HepG2 (cell line): Measurements from ENCODE around the gene ETFA. TPM values are rescaled to one million over a fixed set of nuclear protein-coding genes. Genes with fewer than 3 reads are reported as not detected.

Experiments
- CHD2 ChIP-seq: IDR thresholded peaks from 2 replicates; pipeline ENCODE4 v1.6.1; 2011; ENCODE audit warnings: low read depth, low read length, improper control_type of control experiment
- DNMT3B ChIP-seq: conservative IDR thresholded peaks from 2 replicates; pipeline ENCODE4 v1.6.1; 2016; ENCODE audit warnings: missing biosample characterization, control low read depth
- ELF3 ChIP-seq: IDR thresholded peaks from 2 replicates; pipeline ENCODE4 v1.6.1; 2016; ENCODE audit warnings: missing genetic modification reagents, missing compliant biosample characterization
- GATA4 ChIP-seq: sonication (generic); IDR thresholded peaks from 2 replicates; pipeline ENCODE4 v1.6.1; 2016; ENCODE audit warnings: antibody characterized with exemption, low read depth, borderline replicate concordance
- HNF1A ChIP-seq, 2 experiments: sonication (generic) in 1 of 2; formaldehyde crosslinking in 1 of 2; IDR thresholded peaks; 2 replicates each; pipeline versions ENCODE4 v1.4.0 to v1.6.1; 2016 to 2020; ENCODE audit warnings: borderline replicate concordance in 1 of 2, low read depth in 1 of 2, mild to moderate bottlenecking in 1 of 2, missing genetic modification reagents in 1 of 2
- KAT8 ChIP-seq: IDR thresholded peaks from 2 replicates; pipeline ENCODE4 v1.6.1; 2016; ENCODE audit warnings: missing genetic modification reagents, missing compliant biosample characterization
- KMT2B ChIP-seq: IDR thresholded peaks from 2 replicates; pipeline ENCODE4 v1.6.1; 2016; ENCODE audit warnings: missing genetic modification reagents, missing compliant biosample characterization
- POLR2G ChIP-seq: fragments of 200-400 bp; formaldehyde crosslinking; IDR thresholded peaks from 2 replicates; pipeline ENCODE4 v1.6.1; 2018; ENCODE audit warnings: mild to moderate bottlenecking, low read depth, low read length, moderate library complexity
- RAD21 ChIP-seq: fragments of 450-650 bp; formaldehyde crosslinking; IDR thresholded peaks from 2 replicates; pipeline ENCODE4 v1.5.0; 2020; ENCODE audit warnings: mild to moderate bottlenecking
- TRIM22 ChIP-seq: fragments of 450-650 bp; IDR thresholded peaks from 2 replicates; pipeline ENCODE4 v1.6.1; 2017
- YEATS4 ChIP-seq: sonication (generic); formaldehyde crosslinking; IDR thresholded peaks from 2 replicates; pipeline ENCODE4 v1.4.0; 2020; ENCODE audit warnings: missing genetic modification reagents, borderline replicate concordance
- ZBTB21 ChIP-seq: sonication (generic); formaldehyde crosslinking; IDR thresholded peaks from 2 replicates; pipeline ENCODE4 v1.4.0; 2020; ENCODE audit warnings: missing genetic modification reagents
- ZBTB38 ChIP-seq: sonication (generic); formaldehyde crosslinking; IDR thresholded peaks from 2 replicates; pipeline ENCODE4 v1.5.1; 2020; ENCODE audit warnings: mild to moderate bottlenecking, missing genetic modification reagents
- ZFY ChIP-seq: sonication (generic); formaldehyde crosslinking; IDR thresholded peaks from 2 replicates; pipeline ENCODE4 v1.4.0; 2020; ENCODE audit warnings: missing genetic modification reagents
- ZHX1 ChIP-seq: sonication (generic); formaldehyde crosslinking; IDR thresholded peaks from 2 replicates; pipeline ENCODE4 v1.8.1; 2022; ENCODE audit warnings: low read depth, mild to moderate bottlenecking, missing genetic modification reagents
- ZNF180 ChIP-seq: sonication (generic); formaldehyde crosslinking; IDR thresholded peaks from 2 replicates; pipeline ENCODE4 v1.4.0; 2020; ENCODE audit warnings: low read depth, missing genetic modification reagents, borderline replicate concordance
- ZNF274 ChIP-seq: sonication (generic); formaldehyde crosslinking; IDR thresholded peaks from 2 replicates; pipeline ENCODE4 v1.5.1; 2020; ENCODE audit warnings: mild to moderate bottlenecking, missing genetic modification reagents
- ZNF567 ChIP-seq: sonication (generic); formaldehyde crosslinking; IDR thresholded peaks from 2 replicates; pipeline ENCODE4 v1.8.1; 2023; ENCODE audit warnings: mild to moderate bottlenecking, missing genetic modification reagents, borderline replicate concordance
- ZNF629 ChIP-seq: sonication (generic); formaldehyde crosslinking; conservative IDR thresholded peaks from 2 replicates; pipeline ENCODE4 v1.5.0; 2020; ENCODE audit warnings: missing genetic modification reagents
- ZNF652 ChIP-seq: IDR thresholded peaks from 2 replicates; pipeline ENCODE4 v1.6.1; 2016; ENCODE audit warnings: low read depth, borderline replicate concordance
- ZNF768 ChIP-seq: sonication (generic); formaldehyde crosslinking; IDR thresholded peaks from 2 replicates; pipeline ENCODE4 v1.4.0; 2020; ENCODE audit warnings: missing genetic modification reagents
- polyA plus RNA-seq, 8 experiments: library from polyadenylated mRNA; depleted of rRNA in 3 of 8; stranded (reverse) in 7 of 8; unstranded in 1 of 8; fragments of >200 nt; fragmentation: Illumina TruSeq in 4 of 8; extraction: Trizol in 4 of 8; gene quantifications; 2 replicates each; pipeline versions ENCODE4 v1.2.1 to v1.2.3, GENCODE V29; 2011 to 2016; ENCODE audit warnings: low read depth in 4 of 8, missing spikeins in 1 of 8, mixed read lengths in 1 of 8; ENCODE audit not compliant: insufficient read depth in 1 of 8
- total RNA-seq, 5 experiments: library from RNA; depleted of rRNA; stranded (reverse); fragments of >200 nt; fragmentation: Illumina TruSeq; extraction: Trizol; gene quantifications; 2 replicates each; pipeline ENCODE4 v1.2.3, GENCODE V29; 2016; ENCODE audit warnings: low read depth in 1 of 5

The ETFA gene
- total and polyA plus RNA-seq, 2 of the 13 experiments (the other 11 are each of a cell fraction or from before 2014, with no cell fraction given): 291 to 396 TPM

GRCh38 chr15:76333720-76334437 is 22.6 kb upstream of the ETFA start (continued):
- peak; percentile 72 for TF ChIP-seq KAT8 (CRISPR knock-in tag)
- TF ChIP-seq ZNF180 (CRISPR knock-in tag): no peak
- peak; percentile 55; the same call in 1 of the 2 replicates for TF ChIP-seq ZFY (CRISPR knock-in tag)
- peak; percentile 16; the same call in 1 of the 2 replicates for TF ChIP-seq ZNF768 (CRISPR knock-in tag)
- TF ChIP-seq CHD2: no peak
- TF ChIP-seq ELF3 (CRISPR knock-in tag): 0 out of 2 replicates have a peak, but pooled peaks have one; percentile 33
- TF ChIP-seq ZNF274 (CRISPR knock-in tag): no peak
- no peak for TF ChIP-seq ZBTB38 (CRISPR knock-in tag)
- 0 out of 2 replicates have a peak, but pooled peaks have one; percentile 7 for TF ChIP-seq ZNF629 (CRISPR knock-in tag)
- TF ChIP-seq ZNF652 (CRISPR knock-in tag): peak; percentile 99
- TF ChIP-seq KMT2B: 0 out of 2 replicates have a peak, but pooled peaks have one; percentile 28
- TF ChIP-seq DNMT3B (CRISPR knock-in tag): no peak
- no peak for TF ChIP-seq HNF1A (IDR thresholded peaks at IDR 0.05; ENCODE audit: low read depth)
- 0 out of 2 replicates have a peak, but pooled peaks have one; percentile 26 for TF ChIP-seq HNF1A (CRISPR knock-in tag; IDR thresholded peaks at IDR 0.05; ENCODE audit: borderline replicate concordance)
- no peak for TF ChIP-seq POLR2G
- TF ChIP-seq ZHX1 (CRISPR knock-in tag): peak; percentile 58; the same call in 1 of the 2 replicates
- no peak; the same call in 1 of the 2 replicates for TF ChIP-seq YEATS4
- TF ChIP-seq RAD21 (CRISPR knock-in tag): peak; percentile 77
- TF ChIP-seq ZBTB21 (CRISPR knock-in tag): no peak
- no peak for TF ChIP-seq ZNF567
- TF ChIP-seq GATA4: no peak
- no peak for TF ChIP-seq TRIM22
